ENCODE measurements around the gene FBXL20.

Gene FBXL20

GRCh38 chr17:39208893-39209292 is 192.5 kb downstream of the FBXL20 start:
- no peak overlapping the region for H3K4me3 ChIP-seq (ENCODE audit: low read depth, low read length)
- TF ChIP-seq CTCF (IDR thresholded peaks at IDR 0.05; ENCODE audit: low read depth, low read length): no peak

GRCh38 chr17:39208136-39208535 is 193.3 kb downstream of the FBXL20 start:
- no peak for TF ChIP-seq CTCF (IDR thresholded peaks at IDR 0.05; ENCODE audit: low read depth, low read length)
- no peak overlapping the region for H3K4me3 ChIP-seq (ENCODE audit: low read depth, low read length)

GRCh38 chr17:39205112-39205526 is 196.3 kb downstream of the FBXL20 start:
- no peak for TF ChIP-seq CTCF (IDR thresholded peaks at IDR 0.05; ENCODE audit: low read depth, low read length)
- H3K4me3 ChIP-seq (ENCODE audit: low read depth, low read length): no peak overlapping the region

- H3K4me3 ChIP-seq (ENCODE audit: low read depth, low read length): no peak overlapping the region
- TF ChIP-seq CTCF (IDR thresholded peaks at IDR 0.05; ENCODE audit: low read depth, low read length): no peak
These were observed 197.2 kb downstream of the FBXL20 start for GRCh38 chr17:39204245-39204644.

Data from WI38 (cell line).